Measurements from ENCODE around the gene VGLL2. TPM values are rescaled to one million over a fixed set of nuclear protein-coding genes. Genes with fewer than 3 reads are reported as not detected.

Gene VGLL2
- total and polyA plus RNA-seq, 2 donors (not counting 1 experiment from before 2014, with no cell fraction given) = not detected

DNA sequence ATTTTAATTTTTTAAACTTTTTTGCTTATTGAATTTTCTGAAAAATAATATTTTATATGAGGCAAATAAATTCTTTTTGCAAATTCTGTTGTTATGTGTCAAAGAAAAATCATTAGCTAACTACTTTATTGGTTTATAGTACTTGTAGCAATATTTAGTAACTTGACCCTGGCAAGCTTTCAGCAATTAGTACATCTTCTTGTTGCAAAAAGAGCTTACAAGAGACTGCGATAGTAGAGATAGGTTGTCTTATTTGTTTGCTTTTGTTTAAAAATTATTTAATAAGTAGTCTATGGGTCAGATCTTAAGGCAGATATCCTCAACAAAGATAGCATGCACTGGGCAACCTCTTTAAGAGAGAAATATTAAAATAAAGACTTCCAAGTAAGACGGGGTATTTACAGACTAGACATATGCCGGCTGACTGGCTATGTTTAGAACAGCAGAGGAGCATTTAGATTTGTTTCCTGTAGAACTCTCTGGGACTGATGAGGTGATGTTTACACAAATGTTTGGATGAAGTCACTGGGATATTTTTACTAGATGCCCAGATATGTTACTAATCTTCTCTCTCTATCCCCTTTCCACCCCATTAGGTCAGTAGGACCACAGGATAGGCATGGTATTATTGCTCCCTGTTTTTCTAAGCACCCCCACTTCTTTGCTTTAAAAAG, 25.0 kb downstream of the VGLL2 start:
- H3K4me1 ChIP-seq (ENCODE audit: control insufficient read depth, extremely low read depth, insufficient read depth, low read length) = no peaks in the 10 kb centered on the region
- H3K27me3 ChIP-seq (ENCODE audit: control insufficient read depth, insufficient read depth, low read length) = no peaks in the 10 kb centered on the region
- no peaks in the 10 kb centered on the region for H3K9me3 ChIP-seq (ENCODE audit: control insufficient read depth, insufficient read depth, low read depth, low read length)
- DNase-seq (ENCODE audit: low read depth in 2 of 2) = no peak
- H3K36me3 ChIP-seq (ENCODE audit: control insufficient read depth, insufficient read depth, low read length) = no peaks in the 10 kb centered on the region
- H2AFZ ChIP-seq (ENCODE audit: low read length) = no peak overlapping the region
- no peaks in the 10 kb centered on the region for H3K79me2 ChIP-seq (ENCODE audit: control insufficient read depth, insufficient read depth, low read length)
- TF ChIP-seq, protein P1, sequence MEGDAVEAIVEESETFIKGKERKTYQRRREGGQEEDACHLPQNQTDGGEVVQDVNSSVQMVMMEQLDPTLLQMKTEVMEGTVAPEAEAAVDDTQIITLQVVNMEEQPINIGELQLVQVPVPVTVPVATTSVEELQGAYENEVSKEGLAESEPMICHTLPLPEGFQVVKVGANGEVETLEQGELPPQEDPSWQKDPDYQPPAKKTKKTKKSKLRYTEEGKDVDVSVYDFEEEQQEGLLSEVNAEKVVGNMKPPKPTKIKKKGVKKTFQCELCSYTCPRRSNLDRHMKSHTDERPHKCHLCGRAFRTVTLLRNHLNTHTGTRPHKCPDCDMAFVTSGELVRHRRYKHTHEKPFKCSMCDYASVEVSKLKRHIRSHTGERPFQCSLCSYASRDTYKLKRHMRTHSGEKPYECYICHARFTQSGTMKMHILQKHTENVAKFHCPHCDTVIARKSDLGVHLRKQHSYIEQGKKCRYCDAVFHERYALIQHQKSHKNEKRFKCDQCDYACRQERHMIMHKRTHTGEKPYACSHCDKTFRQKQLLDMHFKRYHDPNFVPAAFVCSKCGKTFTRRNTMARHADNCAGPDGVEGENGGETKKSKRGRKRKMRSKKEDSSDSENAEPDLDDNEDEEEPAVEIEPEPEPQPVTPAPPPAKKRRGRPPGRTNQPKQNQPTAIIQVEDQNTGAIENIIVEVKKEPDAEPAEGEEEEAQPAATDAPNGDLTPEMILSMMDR (conservative IDR thresholded peaks at IDR 0.05 in 1 of 2, IDR thresholded peaks at IDR 0.05 in 1 of 2; ENCODE audit: low read depth in 1 of 2, low read length in 2 of 2) = no peak
- TF ChIP-seq EZH2 (IDR thresholded peaks at IDR 0.05; ENCODE audit: low read length, missing control alignments) = no peak
- H3K27ac ChIP-seq (ENCODE audit: insufficient read depth, low read length) = no peak overlapping the region
- H3K4me3 ChIP-seq (replicated peaks in 1 of 4; ENCODE audit: control extremely low read depth in 1 of 4, insufficient read depth in 1 of 4, low read depth in 3 of 4, low read length in 4 of 4) = no peak overlapping the region
- no peak overlapping the region for H3K9ac ChIP-seq (ENCODE audit: insufficient read depth, low read length)
- H4K20me1 ChIP-seq (ENCODE audit: control insufficient read depth, extremely low read depth, insufficient read depth, low read length) = no peaks in the 10 kb centered on the region
- H3K4me2 ChIP-seq (ENCODE audit: extremely low read depth, insufficient read depth, low read length) = no peak overlapping the region

DNA sequence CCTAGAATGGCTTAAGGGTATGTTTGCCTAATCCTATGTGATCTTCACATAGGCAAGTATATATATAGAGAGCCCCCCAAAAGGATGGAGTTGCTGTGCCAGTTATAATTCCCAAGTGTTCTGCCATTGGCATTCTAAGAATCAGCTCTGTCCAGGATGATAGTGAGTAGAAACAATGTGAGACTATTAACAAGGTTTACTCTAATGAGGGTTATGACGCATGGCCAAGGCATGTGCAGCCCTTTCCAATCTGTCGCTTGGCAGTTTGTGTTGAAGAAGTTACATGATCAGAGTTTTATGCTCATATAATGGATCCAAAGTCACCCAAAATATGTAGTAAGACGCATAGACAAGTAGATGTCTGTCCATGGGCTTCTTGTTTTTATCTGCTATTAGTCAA, 33.6 kb downstream of the VGLL2 start:
- no peaks in the 10 kb centered on the region for H4K20me1 ChIP-seq (ENCODE audit: control insufficient read depth, extremely low read depth, insufficient read depth, low read length)
- H3K27me3 ChIP-seq (ENCODE audit: control insufficient read depth, insufficient read depth, low read length) = no peaks in the 10 kb centered on the region
- no peak overlapping the region for H3K9ac ChIP-seq (ENCODE audit: insufficient read depth, low read length)
- H3K4me1 ChIP-seq (ENCODE audit: control insufficient read depth, extremely low read depth, insufficient read depth, low read length) = no peaks in the 10 kb centered on the region
- H3K9me3 ChIP-seq (ENCODE audit: control insufficient read depth, insufficient read depth, low read depth, low read length) = no peaks in the 10 kb centered on the region
- H3K79me2 ChIP-seq (ENCODE audit: control insufficient read depth, insufficient read depth, low read length) = no peaks in the 10 kb centered on the region
- no peak for DNase-seq (ENCODE audit: low read depth in 2 of 2)
- no peaks in the 10 kb centered on the region for H3K36me3 ChIP-seq (ENCODE audit: control insufficient read depth, insufficient read depth, low read length)
- H3K4me3 ChIP-seq (replicated peaks in 1 of 4; ENCODE audit: control extremely low read depth in 1 of 4, insufficient read depth in 1 of 4, low read depth in 3 of 4, low read length in 4 of 4) = no peak overlapping the region
- H3K4me2 ChIP-seq (ENCODE audit: extremely low read depth, insufficient read depth, low read length) = no peak overlapping the region
- no peak overlapping the region for H2AFZ ChIP-seq (ENCODE audit: low read length)
- H3K27ac ChIP-seq (ENCODE audit: insufficient read depth, low read length) = no peak overlapping the region
- no peak for TF ChIP-seq EZH2 (IDR thresholded peaks at IDR 0.05; ENCODE audit: low read length, missing control alignments)
- TF ChIP-seq, protein P1 (conservative IDR thresholded peaks at IDR 0.05 in 1 of 2, IDR thresholded peaks at IDR 0.05 in 1 of 2; ENCODE audit: low read depth in 1 of 2, low read length in 2 of 2) = no peak

DNA sequence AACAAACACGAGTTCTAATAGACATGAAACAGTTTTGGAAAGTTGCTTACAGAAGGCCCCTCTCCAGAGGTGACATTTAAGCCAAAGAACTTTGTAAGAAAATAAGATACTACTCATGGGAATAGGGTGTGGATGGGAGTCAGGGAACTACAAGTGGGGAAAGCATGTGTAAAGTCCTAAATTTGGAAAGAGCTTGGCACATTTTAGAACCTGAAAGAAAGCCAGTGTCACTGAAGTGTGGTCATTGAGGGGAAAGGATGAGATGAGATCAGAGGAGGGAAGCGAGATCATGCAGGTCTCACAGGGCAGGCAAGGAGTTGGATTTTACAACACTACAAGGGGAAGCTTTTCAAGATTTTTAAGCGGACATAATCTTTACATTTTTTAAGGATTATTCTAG, 38.0 kb downstream of the VGLL2 start:
- Histone ChIP-seq H3K9ac (ENCODE audit: insufficient read depth, low read length) (no peak overlapping the region), H3K4me3 (replicated peaks in 1 of 4; ENCODE audit: control extremely low read depth in 1 of 4, insufficient read depth in 1 of 4, low read depth in 3 of 4, low read length in 4 of 4) (no peak overlapping the region), H3K4me1 (ENCODE audit: control insufficient read depth, extremely low read depth, insufficient read depth, low read length) (no peaks in the 10 kb centered on the region), H3K27ac (ENCODE audit: insufficient read depth, low read length) (no peak overlapping the region), H3K27me3 (ENCODE audit: control insufficient read depth, insufficient read depth, low read length) (no peaks in the 10 kb centered on the region), H3K9me3 (ENCODE audit: control insufficient read depth, insufficient read depth, low read depth, low read length) (no peaks in the 10 kb centered on the region), H3K36me3 (ENCODE audit: control insufficient read depth, insufficient read depth, low read length) (no peaks in the 10 kb centered on the region), H4K20me1 (ENCODE audit: control insufficient read depth, extremely low read depth, insufficient read depth, low read length) (no peaks in the 10 kb centered on the region), H3K4me2 (ENCODE audit: extremely low read depth, insufficient read depth, low read length) (no peak overlapping the region), H2AFZ (ENCODE audit: low read length) (no peak overlapping the region), H3K79me2 (ENCODE audit: control insufficient read depth, insufficient read depth, low read length) (no peaks in the 10 kb centered on the region)
- DNase-seq (ENCODE audit: low read depth in 2 of 2) = no peak
- TF ChIP-seq EZH2 (IDR thresholded peaks at IDR 0.05; ENCODE audit: low read length, missing control alignments) = no peak
- TF ChIP-seq, protein P1 (conservative IDR thresholded peaks at IDR 0.05 in 1 of 2, IDR thresholded peaks at IDR 0.05 in 1 of 2; ENCODE audit: low read depth in 1 of 2, low read length in 2 of 2) = no peak
